GOT3 (cell line): ENCODE data around the gene CLEC7A.

Experiments
- DNase-seq: peaks from one replicate; lab custom pipeline; 2025; ENCODE audit warnings: mixed read lengths; lab: John Stamatoyannopoulos, UW

CLEC7A gene

DNA sequence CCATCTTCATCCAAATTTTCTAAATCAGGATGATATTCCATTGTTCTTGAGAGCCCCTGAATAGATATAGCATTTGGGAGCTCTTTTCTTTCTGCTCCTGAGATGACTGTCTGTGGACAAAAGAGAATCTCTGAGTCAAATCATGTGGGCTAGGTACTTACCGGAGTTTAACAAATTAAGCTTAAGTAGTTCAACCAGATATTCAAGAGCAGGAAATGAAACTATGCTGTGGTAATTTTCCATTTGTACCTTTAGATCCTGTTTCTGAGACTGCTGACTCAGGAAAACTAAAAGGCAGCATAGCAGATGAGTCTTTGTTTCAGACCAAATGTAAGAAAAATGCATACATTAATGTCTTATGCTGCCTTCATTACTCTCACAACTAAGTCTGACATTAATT lies at the start of gene CLEC7A:
CLEC7A (minus strand) TSS at position 158 of the 400 bp plus-strand sequence; CDS start at position 41, 117 bp downstream.
- DNase-seq = no peak

DNA sequence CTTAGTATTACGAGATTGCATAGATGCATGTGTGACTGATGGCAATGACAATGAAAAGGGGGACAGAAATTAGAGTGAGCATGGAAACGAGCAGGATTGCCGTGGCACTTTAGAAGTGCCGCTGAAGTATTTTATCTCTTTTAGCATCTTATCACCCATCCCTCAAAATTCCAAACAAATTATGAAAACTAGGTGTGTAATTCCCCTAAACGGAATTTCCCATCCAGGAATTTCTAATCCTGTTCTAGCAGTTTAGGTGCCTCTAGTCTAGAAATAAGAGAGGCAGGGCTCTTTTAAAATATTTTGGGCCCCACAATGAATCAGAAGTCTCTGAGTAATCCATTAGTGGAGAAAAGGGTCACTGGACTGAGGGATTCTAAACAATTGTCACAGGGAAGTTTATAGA lies 49.8 kb upstream of the CLEC7A start:
- no peak for DNase-seq

DNA sequence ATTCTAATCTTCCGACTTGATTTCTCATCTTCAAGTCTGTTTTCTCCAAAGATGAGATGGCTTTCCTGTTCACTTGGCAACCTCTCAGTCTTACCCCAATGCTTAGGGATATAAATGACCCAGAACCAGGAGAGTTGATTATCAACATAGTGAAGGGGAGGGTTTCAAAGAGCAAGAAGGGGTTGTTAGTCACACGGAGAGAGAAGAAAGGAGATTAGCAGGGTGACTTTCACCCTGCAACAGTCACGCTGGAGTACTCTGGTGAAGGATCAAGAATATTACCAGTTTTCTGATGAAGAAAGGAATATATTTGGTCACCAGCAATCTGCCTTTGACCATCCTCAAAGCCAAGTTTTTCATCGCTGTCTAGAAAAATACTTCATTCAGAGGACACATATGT lies 48.8 kb upstream of the CLEC7A start, which contains the start of gene TMEM52B:
TMEM52B (plus strand) TSS at position 212 of the 400 bp plus-strand sequence. CDS start 543 bp downstream, outside the sequence.
- DNase-seq = no peak

DNA sequence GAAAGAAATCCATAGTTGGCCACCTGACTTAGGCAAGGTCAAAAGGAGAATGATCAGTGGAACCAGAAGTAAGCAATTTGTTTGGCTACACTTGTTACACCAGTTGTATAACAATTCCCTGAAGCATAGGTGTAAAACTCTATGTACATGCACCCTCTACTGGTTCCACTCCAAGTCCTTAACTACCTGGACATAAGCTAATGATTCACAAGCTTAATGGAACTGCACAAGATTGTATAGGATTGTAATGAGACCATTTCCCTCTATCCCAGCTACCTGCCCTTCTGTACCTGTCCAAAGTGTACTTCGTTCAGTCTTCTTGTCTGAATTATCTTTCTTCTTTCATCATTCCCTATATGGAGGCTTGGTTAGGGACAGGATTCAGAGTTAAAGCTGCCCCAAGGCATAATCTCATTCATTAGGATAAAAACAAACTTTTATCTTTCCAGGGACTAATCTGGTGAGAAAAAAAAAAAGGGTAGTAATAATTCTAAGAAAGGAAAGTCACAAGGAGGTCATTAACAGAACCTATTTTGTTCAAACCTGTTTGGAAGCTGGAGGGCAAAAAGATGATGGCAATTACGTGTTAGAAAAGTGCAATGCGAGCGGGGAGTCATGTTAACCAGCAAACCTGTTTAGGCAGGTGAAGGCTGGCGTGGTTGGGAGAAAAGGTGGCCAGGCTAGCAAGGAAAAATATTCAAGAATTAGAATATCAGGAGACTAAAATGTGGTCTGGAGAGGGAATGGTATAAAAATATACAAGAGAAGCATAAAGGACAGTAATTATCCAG lies 46.0 kb upstream of the CLEC7A start:
- no peak for DNase-seq

- no peak for DNase-seq
Observed at GRCh38 chr12:10174986-10175614, 45.1 kb upstream of the CLEC7A start.

DNA sequence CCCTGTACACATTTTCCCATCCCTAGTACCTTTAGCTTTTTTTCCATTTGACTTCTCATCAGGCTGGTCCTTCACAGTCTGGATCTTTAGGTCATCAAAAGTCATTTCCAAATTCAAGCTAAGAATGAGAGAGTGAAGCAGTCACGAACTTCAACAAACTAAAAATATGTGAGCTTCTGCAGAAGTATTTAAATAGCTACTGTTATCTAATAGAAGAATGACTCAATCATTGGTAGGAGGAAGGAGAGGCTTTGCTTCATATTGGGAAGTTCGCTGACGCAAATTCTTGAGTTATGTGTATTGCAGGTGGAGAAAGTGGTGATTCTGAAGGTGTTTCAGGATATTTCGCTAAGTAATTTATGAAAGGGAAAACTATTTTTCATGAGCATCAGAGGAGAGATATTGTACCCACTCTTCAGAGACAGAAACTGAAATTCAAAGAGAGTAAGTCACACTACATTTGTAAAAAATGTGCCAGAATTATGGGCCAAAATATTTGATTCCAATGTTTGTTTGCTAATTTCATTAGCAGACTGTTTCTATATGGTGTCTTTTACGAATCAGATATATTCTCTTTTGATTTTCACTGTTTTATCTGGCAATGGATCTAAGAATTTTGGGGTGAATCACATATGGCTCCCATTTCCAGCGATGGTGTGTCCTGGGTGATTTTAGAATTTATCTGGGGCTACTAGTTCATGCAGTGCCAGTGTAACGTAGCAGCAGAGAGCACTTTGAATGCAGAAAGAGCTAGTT lies 42.2 kb upstream of the CLEC7A start, which contains the start of gene OLR1:
OLR1 (minus strand) TSS at position 160 of the 756 bp plus-strand sequence; CDS start at position 105, 55 bp downstream.
- DNase-seq = no peak

DNA sequence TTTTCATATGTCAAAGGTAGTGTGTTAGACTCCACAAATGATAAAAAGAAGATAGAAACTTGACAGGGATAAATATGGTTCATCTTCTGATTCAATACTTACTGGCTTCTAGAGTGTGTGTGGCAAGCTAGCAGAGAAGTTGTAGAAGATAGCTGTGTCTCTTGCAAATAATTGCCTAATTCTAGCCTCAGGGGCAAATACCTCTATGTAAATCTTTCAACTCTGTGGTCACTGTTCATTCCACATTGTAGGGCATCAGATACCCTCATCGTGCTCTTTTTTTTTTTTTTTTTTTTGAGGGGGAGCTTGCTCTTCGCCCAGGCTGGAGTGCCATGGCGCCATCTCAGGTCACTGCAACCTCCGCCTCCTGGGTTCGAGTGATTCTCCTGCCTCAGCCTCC lies 40.2 kb upstream of the CLEC7A start:
- DNase-seq = no peak

DNA sequence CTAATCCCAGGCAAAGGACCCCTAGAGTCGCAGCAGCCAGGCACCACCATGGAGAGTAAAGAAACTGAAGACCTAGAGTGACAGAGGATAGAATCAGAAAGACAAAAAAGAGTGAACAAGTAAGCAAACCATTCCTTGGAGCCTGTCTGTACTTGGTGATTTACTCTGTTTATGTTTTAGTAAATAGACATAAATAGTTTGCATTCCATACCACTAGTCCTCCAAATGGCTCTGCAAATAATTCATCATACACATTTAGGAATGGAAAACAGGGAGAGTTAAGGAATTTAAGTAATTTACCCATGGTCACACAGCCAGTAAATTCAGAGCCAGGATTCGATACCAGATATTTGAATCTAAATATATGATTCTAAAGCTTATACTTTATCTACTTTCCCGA lies 39.1 kb upstream of the CLEC7A start:
- DNase-seq = no peak

GRCh38 chr12:10167599-10167998 lies 37.6 kb upstream of the CLEC7A start:
- DNase-seq = no peak

- DNase-seq = no peak
Observed at GRCh38 chr12:10165421-10165820, 35.4 kb upstream of the CLEC7A start.

DNA sequence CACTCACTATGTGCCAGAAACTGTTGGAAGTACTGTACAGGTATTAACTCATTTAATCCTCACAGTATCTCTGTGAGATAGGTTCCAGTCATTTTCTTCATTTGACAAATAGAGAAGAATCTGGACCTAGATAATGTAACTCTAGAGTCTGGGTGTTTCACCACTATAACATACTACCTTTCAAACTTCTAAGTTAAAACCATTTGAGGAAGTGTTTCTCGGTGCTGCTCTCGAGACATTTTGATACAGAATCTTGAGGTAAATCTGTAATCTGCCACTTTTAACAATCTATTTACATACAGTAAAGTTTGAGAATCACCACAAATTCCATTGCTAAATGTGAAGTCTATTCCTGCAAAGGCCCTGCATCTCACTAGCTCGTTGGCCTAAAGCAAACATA lies 33.1 kb upstream of the CLEC7A start:
- DNase-seq = no peak

DNA sequence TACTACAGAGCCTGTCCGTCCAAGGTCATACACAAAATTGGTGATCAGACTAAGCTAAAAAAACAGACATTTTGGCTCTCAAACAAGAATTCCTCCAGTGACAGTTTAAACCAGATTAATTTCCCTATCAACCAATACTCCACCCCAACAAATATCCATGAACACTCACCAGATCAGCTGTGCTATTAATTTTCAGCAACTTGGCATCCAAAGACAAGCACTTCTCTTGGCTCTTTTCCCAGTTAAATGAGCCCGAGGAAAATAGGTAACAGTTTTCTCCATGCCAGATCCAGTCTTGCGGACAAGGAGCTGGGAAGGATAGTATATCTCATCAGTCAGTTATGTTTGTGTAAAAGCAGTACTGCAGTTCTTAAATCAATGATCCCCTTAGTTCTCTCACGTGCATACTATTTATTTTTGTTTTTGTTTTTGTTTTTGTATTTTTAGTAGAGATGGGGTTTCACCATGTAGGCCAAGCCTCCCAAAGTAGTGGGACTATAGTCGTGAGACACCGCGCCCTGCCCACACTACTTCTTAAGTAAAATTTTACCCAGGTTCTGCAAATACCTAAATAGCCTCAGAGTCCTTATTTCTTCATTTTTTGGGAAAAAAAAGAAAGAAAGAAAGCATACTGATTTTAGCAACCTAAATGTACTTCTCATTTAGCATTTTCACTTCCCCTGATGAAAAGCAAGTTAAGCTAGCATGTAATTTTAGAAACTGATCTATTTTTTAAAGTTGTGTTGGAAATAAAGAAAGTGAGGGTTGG lies 30.8 kb upstream of the CLEC7A start:
- DNase-seq = no peak

GRCh38 chr12:10159280-10159679 lies 29.3 kb upstream of the CLEC7A start:
- no peak for DNase-seq

DNA sequence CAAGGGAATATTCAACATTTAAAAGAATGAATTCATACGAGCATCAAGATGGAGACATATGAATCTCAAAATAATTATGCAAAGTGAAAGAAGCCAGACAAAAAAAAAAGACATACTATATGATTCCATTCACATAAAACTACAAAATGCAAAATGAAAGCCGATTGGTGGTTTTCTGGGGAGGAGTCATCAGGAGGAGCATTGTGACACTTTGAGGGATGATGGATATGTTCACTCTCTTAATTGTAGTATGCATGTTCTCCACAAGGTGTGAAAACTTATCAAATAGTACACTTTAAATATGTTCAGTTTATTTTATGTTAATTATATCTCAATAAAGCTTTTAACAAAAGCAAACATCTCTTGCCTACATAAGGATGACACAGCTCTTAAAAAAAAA lies 28.4 kb upstream of the CLEC7A start:
- DNase-seq = no peak

DNA sequence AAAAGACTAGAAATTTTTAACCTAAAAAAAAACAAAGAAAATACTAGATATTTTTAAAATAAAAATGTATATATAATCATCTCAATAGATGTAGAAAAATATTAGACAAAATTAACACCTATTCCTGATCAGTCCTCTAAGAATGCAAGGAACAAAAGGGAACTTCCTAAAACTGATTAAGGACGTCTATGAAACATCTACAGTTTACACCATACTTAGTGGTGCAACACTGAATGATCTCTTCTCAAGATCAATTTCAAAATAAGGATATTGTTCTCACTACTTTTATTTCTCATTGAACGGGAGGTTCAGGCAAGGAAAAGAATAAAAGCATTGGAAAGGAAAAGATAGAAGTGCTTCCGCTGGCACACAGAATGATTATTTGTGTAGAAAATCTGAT lies 26.0 kb upstream of the CLEC7A start:
- DNase-seq = no peak

DNA sequence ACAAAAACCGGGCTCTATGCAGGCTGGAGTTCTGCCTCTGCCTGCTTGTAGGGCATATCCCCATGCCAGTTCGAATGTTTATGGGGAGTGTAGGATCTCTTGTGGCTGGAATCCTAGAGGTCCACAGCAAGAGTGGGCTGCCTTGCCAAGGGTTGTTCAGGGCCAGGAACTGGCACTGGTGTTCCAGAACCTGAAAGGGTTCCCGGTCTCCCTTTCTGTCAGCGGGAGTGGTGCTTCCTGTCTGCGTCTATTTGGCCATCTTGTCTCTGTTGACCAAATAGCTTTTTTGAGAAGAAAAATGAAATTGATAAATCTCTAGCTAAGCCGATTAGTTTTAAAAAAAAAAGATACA lies 24.1 kb upstream of the CLEC7A start:
- DNase-seq = no peak

DNA sequence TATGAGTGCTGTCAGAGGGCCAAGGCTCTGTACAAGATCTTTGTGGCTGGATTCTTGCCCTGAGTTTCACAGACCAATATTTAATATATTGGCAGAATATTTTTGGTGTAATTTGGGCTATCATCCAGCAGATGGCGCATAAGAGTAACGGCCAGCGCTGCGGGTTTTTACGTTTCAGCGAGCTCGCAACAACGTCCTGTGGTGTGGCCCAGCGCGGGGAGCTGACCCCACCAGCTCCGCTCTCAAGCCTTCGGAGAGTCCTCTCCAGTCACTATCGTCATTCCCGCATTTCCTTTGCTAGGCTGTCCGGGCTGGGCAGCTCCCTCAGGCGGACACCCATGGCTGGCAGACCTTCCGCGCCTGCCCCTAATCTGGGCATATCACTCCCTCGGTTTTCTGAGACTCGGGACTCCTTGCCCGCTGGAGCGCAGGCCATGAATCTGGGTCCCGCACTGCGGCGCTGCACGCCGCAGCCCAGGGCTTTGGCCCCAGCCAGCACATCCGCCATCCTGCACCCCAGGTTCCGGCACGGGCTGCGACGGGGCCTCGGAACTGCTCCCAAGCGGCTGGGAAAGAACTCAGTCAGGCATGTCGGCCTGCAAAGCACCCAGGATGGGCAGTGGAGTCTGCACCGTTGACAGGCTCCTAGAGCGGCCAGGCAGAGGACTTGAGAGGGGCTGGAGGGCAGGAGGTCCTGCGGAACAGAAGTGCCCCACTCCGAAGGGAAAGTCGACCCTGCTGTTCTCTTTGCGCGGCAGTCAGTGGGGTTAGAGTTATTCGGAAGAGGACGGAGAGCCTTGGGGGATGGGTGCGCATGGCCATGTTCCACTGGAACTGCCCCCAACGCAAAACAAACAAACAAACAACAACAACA lies 23.5 kb upstream of the CLEC7A start:
- DNase-seq = peak; percentile 20

DNA sequence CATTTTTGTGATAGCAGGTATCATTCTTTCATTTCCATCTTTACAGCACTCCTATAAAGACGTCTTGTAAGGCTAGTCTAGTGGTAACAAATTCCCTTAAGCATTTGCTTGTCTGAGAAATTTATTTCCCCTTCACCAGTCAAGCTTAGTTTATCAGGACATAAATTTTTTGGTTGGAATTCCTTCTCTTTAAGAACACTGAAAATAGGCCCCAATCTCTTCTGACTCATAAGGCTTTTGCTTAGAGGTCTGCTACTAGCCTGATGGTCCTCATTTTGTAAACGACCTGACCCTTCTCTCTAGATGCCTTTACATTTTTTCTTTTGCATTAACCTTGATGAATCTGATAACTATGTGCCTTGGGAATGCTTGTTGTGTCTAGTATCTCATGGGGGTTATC lies 21.6 kb upstream of the CLEC7A start:
- DNase-seq = no peak

GRCh38 chr12:10147714-10148403 lies 17.9 kb upstream of the CLEC7A start:
- no peak for DNase-seq

DNA sequence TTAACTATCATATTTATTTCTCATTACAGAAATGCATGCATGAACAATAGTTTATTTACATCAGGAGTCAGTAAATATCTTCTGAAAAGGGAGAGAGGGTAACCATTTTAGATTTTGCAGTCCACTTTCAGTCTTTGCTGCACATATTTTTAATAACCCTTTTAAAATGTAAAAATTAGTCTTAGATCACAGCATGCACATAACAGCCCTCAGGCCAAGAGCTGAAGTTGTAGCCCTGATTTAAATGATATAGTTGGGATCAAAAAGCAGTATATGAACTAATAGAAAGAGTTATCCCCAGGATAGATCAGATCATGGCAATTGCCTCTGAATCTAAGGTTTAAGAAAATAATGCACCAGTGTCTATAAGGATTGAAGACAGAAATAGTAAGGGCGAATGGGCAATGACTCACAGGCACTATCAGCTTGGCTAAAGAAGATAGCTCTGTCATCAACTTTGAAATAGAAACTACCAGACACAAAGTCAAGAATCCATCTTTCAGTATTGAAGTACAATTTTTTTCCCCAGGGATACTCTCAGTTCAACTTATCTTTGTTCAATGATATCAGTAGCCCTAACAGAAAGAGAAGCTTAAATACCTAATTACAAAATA lies 13.1 kb upstream of the CLEC7A start:
- no peak for DNase-seq
